Sigmoid colon (tissue), 7 donors: ENCODE measurements around the gene MORN5. TPM values are rescaled to one million over a fixed set of nuclear protein-coding genes. Genes with fewer than 3 reads are reported as not detected.

Experiments
- DNase-seq: peaks from one replicate; pipeline ENCODE4 v3.0.0-alpha.2; 2019
- H3K27ac ChIP-seq, 4 donors: fragments of 200-600 bp; sonication (generic); one replicate each; pipeline ENCODE4 v1.5.1; 2016 to 2019; ENCODE audit warnings: mild to moderate bottlenecking in 1 of 4
- H3K27me3 ChIP-seq, 3 donors: fragments of 200-600 bp; sonication (generic); one replicate each; pipeline ENCODE4 v1.5.1; 2019; ENCODE audit warnings: mild to moderate bottlenecking in 1 of 3
- H3K36me3 ChIP-seq, 4 donors: fragments of 200-600 bp; sonication (generic); one replicate each; pipeline ENCODE4 v1.5.1; 2016 to 2019
- H3K4me1 ChIP-seq, 4 donors: fragments of 200-600 bp; sonication (generic); one replicate each; pipeline ENCODE4 v1.5.1; 2017 to 2019
- H3K4me3 ChIP-seq, 4 donors: fragments of 200-600 bp; sonication (generic); one replicate each; pipeline ENCODE4 v1.5.1; 2017 to 2019; ENCODE audit warnings: mild to moderate bottlenecking in 2 of 4, moderate library complexity in 1 of 4
- H3K9me3 ChIP-seq, 4 donors: fragments of 200-600 bp in 3 of 4; sonication (generic) in 3 of 4; one replicate each; pipeline versions ENCODE4 v1.5.1 to v1.6.1; 2013 to 2019
- CTCF ChIP-seq, 4 experiments: fragments of 450-650 bp in 3 of 4; fragments of 200-600 bp in 1 of 4; IDR thresholded peaks; one replicate each; pipeline ENCODE4 v1.5.1; 2016 to 2019; ENCODE audit warnings: antibody characterized with exemption in 4 of 4, mild to moderate bottlenecking in 3 of 4, moderate library complexity in 2 of 4
- EP300 ChIP-seq, 4 donors: sonication (generic); formaldehyde crosslinking; IDR thresholded peaks; one replicate each; pipeline ENCODE4 v1.6.1; 2017; ENCODE audit warnings: antibody characterized with exemption in 4 of 4
- POLR2A ChIP-seq, 2 donors: fragments of 450-650 bp; IDR thresholded peaks; one replicate each; pipeline ENCODE4 v1.6.1; 2016; ENCODE audit warnings: antibody characterized with exemption in 2 of 2, mild to moderate bottlenecking in 2 of 2, moderate library complexity in 2 of 2
- POLR2AphosphoS5 ChIP-seq, 4 donors: sonication (generic); formaldehyde crosslinking; IDR thresholded peaks; one replicate each; pipeline ENCODE4 v1.6.1; 2017; ENCODE audit warnings: antibody characterized with exemption in 4 of 4
- WGBS, 2 donors: extraction: QIAGEN DNeasy Blood & Tissue Kit; methylation state at CpG; one replicate each; pipeline ENCODE4 v1.1.7; 2013; 5-methylcytosine and 5-hydroxymethylcytosine counted together
- intact Hi-C: fragments of 100-400 bp; cut with DNase I; formaldehyde crosslinking; loops from one replicate; pipeline ENCODE4 v1.15.1; 2023
- polyA plus RNA-seq, 3 donors: library from polyadenylated mRNA; stranded (reverse); fragments of 200-250 nt; gene quantifications; one replicate each; pipeline ENCODE4 v1.2.3, GENCODE V29; 2013
- total RNA-seq, 4 donors: library from RNA; depleted of rRNA; stranded (reverse); fragments of >200 nt; gene quantifications; one replicate each; pipeline ENCODE4 v1.1.0, GENCODE V29; 2016
- donor health status: healthy with polysubstance abuse.
- donor health status: Bipolar disorder and iron deficiency.
- donor health status: healthy.

Gene MORN5
- total and polyA plus RNA-seq, 7 donors = 2.4 to 45.7 (median 30.3) TPM; not detected in 1

GRCh38 chr9:122222791-122223190, 63.1 kb downstream of the MORN5 start:
- Histone ChIP-seq H3K27ac (no peak overlapping the region), H3K27me3 (peaks cover 66 to 100% (median 97%) of the 10 kb centered on the region in 3 donors), H3K4me3 (no peak overlapping the region), H3K9me3 (no peaks in the 10 kb centered on the region), H3K4me1 (peaks cover 0 to 55% (median 47%) of the 10 kb centered on the region in 4 donors), H3K36me3 (no peaks in the 10 kb centered on the region)
- TF ChIP-seq CTCF (IDR thresholded peaks at IDR 0.05) (no peak), POLR2AphosphoS5 (IDR thresholded peaks at IDR 0.05) (no peak), POLR2A (IDR thresholded peaks at IDR 0.05) (no peak), EP300 (IDR thresholded peaks at IDR 0.05) (no peak)
- intact Hi-C loops = no loop called here
- 19 to 26% methylated on average over 5 of the region's 5 CpGs for WGBS, 2 donors
- no peak for DNase-seq

- H3K4me3 ChIP-seq = no peak overlapping the region
- WGBS, 2 donors = 84 to 91% methylated on average over 5 of the region's 5 CpGs
- no peak for DNase-seq
- no peak for TF ChIP-seq EP300 (IDR thresholded peaks at IDR 0.05)
- TF ChIP-seq CTCF (IDR thresholded peaks at IDR 0.05) = no peak
- TF ChIP-seq POLR2AphosphoS5 (IDR thresholded peaks at IDR 0.05) = no peak
- no peak for TF ChIP-seq POLR2A (IDR thresholded peaks at IDR 0.05)
- H3K27me3 ChIP-seq = peaks cover 70 to 100% (median 97%) of the 10 kb centered on the region in 3 donors
- H3K4me1 ChIP-seq = peaks cover 0 to 61% (median 53%) of the 10 kb centered on the region in 4 donors
- H3K9me3 ChIP-seq = no peaks in the 10 kb centered on the region
- no peak overlapping the region for H3K27ac ChIP-seq
- intact Hi-C loops = no loop called here
- no peaks in the 10 kb centered on the region for H3K36me3 ChIP-seq
Observed at GRCh38 chr9:122223435-122223834, 63.7 kb downstream of the MORN5 start.

GRCh38 chr9:122225312-122226141, 65.8 kb downstream of the MORN5 start:
- no peak for DNase-seq
- intact Hi-C loops = no loop called here
- no peaks in the 10 kb centered on the region for H3K9me3 ChIP-seq
- WGBS, 2 donors = 35 to 49% methylated on average over 51 of the region's 51 CpGs
- peaks cover 0 to 46% (median 42%) of the 10 kb centered on the region in 4 donors for H3K4me1 ChIP-seq
- H3K36me3 ChIP-seq = no peaks in the 10 kb centered on the region
- no peak overlapping the region for H3K27ac ChIP-seq
- H3K27me3 ChIP-seq = peaks cover 65 to 100% (median 97%) of the 10 kb centered on the region in 3 donors
- peak overlapping the region; percentile 2 to 34 (median 20) for H3K4me3 ChIP-seq
- TF ChIP-seq CTCF (IDR thresholded peaks at IDR 0.05) (no peak), EP300 (IDR thresholded peaks at IDR 0.05) (no peak), POLR2AphosphoS5 (IDR thresholded peaks at IDR 0.05) (no peak)

- Histone ChIP-seq H3K36me3 (no peaks in the 10 kb centered on the region), H3K4me3 (peak overlapping the region; percentile 2 to 34 (median 20)), H3K27ac (no peak overlapping the region), H3K27me3 (peaks cover 58 to 100% (median 94%) of the 10 kb centered on the region in 3 donors), H3K4me1 (peaks cover 0 to 41% (median 40%) of the 10 kb centered on the region in 4 donors), H3K9me3 (no peaks in the 10 kb centered on the region)
- 7 to 17% methylated on average over 51 of the region's 51 CpGs for WGBS, 2 donors
- DNase-seq = no peak
- TF ChIP-seq EP300 (IDR thresholded peaks at IDR 0.05) = no peak
- intact Hi-C loops = no loop called here
Observed at GRCh38 chr9:122226142-122226757, 66.5 kb downstream of the MORN5 start.
